GM12864 (cell line): Measurements from ENCODE around the gene KAT2A.

Experiments
- DNase-seq: peaks from one replicate; pipeline ENCODE4 v3.0.0-alpha.2; 2011; ENCODE audit warnings: low read depth
- H3K4me3 ChIP-seq: 2 replicates; pipeline ENCODE4 v1.5.1; 2011; ENCODE audit warnings: mild to moderate bottlenecking, low read depth, low read length, control low read depth
- CTCF ChIP-seq: IDR thresholded peaks from 2 replicates; pipeline ENCODE4 v1.5.1; 2011; ENCODE audit warnings: low read depth, mild to moderate bottlenecking, moderate library complexity, low read length, control low read depth, inconsistent platforms; ENCODE audit errors: missing control alignments

KAT2A gene

DNA sequence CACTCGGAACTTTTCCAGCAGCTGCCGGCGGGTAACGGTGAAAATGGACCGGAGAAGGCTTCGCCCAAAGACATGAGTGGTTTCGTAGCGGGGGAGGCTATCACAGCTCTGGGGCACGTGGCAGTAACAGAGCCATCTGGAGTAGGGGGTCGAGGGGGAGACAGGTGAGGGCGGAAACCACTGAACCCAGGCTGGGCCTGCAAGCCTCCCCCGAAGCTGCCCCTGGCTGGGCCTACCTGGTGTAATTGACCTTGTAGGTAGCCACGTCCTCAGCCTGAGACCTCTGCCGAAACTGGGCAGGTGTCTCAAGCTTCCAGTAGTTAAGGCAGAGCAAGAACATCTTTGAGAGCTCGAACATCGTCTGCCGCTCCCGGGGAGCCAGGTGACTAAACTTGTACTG is 1.9 kb downstream of the KAT2A start:
- DNase-seq: no peak
- TF ChIP-seq CTCF: no peak
- H3K4me3 ChIP-seq: no peak overlapping the region

- TF ChIP-seq CTCF: peak; percentile 56
- no peak for DNase-seq
- H3K4me3 ChIP-seq: no peak overlapping the region
Observed at GRCh38 chr17:42118545-42118944, 2.6 kb downstream of the KAT2A start.

- no peak overlapping the region for H3K4me3 ChIP-seq
- TF ChIP-seq CTCF: no peak
- DNase-seq: no peak
Observed at GRCh38 chr17:42118126-42118510, 3.0 kb downstream of the KAT2A start.

DNA sequence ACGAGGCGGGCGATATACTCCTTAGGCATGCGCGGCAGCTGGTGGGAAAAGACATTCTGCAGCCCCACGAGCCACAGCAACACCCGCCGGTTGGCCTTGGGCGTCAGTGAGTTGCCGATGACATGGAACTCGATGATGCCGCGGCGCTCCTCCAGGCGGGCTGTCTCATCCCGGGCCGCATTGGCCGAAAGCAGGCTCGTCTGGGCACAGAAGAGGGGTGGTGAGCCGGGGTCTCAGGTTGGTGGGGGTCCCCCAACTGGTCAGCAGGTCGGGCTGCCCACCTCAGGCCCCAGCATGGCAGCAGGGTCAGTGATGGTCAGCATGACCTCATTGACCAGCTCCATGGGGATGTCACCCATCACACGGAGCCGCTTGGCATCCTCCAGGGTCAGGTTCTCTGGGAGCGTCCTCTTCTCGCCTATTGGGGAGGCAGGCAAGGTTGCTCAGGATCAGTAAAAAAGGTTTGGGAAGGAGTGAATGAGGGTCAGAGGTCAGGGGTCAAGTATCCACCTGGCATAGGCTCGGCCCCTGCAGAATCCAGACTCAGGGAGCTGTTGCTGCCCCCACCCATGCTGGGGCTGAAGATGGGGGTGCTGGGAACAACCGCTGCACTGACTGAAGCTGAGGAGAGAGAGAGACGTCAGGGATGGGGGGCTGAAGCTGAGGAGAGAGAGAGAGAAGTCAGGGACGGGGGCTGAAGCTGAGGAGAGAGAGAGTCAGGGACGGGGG is 3.6 kb downstream of the KAT2A start:
- no peak for DNase-seq
- no peak for TF ChIP-seq CTCF

DNA sequence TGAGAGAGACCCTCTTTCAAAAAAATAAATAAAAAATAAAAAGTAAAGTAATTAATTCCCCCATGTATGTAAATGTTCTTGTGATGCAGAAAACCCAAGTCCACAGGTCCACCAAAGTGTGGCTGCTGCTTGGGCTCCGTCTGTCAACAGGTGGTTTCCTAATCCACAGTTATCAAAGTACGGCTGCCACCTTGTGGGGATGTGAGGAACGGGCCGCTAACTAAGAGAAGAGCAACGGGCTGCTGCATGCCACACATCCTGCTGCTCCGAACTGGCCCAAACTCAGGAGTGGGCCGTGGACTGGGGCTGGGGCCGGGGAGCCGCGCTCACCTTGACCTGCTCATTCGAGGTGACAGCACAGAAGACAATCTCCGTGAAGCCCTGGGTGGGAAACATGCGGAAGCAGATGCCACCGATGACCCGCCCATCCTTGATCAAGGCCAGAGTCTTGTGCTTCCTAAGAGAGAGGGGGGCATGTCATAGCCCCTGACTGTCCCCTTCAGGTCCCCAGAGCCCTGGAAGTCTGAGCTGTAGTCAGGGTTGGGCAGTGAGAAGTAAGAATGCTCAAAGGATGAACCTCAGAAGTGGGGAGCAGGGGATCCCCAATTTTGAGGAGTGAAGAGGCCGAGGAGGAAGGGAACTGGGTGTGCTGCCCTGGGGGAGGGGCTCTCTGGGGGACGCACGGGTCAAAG is 4.3 kb downstream of the KAT2A start:
- peak; percentile 78 for DNase-seq
- peak; percentile 87 for TF ChIP-seq CTCF
- H3K4me3 ChIP-seq: no peak overlapping the region

More for the DNA sequence above, 3.6 kb downstream of the KAT2A start:
- H3K4me3 ChIP-seq: no peak overlapping the region

- DNase-seq: no peak
- no peak for TF ChIP-seq CTCF
- H3K4me3 ChIP-seq: no peak overlapping the region
Observed at GRCh38 chr17:42114118-42114517, 7.0 kb downstream of the KAT2A start.
